NCI-H748 (cell line): Measurements from ENCODE around the gene OSBPL5.

Experiments used
- DNase-seq: peaks from one replicate; lab custom pipeline; 2025; ENCODE audit not compliant: unreplicated experiment; lab: John Stamatoyannopoulos, UW

OSBPL5 gene

DNA sequence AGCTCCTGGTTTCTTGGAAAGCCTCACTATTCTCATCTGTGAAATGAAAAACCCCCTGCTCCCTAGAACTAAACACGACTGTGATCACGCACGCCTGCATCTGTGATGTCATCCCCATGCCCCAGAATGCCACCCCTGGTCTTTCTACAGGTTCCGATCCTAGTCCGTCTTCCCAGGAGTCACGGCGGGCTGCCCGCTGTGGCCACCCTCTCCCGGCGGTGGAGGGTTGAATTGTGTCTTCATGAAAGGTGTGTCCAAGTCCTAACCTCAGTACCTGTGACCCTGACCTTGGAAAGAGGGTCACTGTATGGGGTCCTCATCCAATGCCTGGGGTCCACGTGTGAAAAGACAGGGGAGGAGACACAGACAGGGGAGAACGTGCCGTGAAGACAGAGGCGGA lies 14.4 kb downstream of the OSBPL5 start:
- no peak for DNase-seq

DNA sequence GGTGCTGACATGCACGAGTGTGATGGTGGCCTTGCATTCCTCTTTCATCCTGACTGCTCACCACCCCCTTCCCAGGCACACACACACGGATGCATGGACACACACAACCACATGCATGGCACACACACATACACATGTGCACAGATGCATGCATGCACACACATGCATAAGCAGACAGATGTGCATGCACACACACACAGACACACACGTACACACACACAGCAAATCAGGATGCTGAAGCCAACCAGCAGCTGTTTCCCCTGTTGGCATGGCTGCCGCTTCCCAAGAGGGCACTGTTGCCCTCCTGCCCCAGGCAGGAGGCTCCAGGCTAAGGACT lies 15.3 kb downstream of the OSBPL5 start:
- no peak for DNase-seq

DNA sequence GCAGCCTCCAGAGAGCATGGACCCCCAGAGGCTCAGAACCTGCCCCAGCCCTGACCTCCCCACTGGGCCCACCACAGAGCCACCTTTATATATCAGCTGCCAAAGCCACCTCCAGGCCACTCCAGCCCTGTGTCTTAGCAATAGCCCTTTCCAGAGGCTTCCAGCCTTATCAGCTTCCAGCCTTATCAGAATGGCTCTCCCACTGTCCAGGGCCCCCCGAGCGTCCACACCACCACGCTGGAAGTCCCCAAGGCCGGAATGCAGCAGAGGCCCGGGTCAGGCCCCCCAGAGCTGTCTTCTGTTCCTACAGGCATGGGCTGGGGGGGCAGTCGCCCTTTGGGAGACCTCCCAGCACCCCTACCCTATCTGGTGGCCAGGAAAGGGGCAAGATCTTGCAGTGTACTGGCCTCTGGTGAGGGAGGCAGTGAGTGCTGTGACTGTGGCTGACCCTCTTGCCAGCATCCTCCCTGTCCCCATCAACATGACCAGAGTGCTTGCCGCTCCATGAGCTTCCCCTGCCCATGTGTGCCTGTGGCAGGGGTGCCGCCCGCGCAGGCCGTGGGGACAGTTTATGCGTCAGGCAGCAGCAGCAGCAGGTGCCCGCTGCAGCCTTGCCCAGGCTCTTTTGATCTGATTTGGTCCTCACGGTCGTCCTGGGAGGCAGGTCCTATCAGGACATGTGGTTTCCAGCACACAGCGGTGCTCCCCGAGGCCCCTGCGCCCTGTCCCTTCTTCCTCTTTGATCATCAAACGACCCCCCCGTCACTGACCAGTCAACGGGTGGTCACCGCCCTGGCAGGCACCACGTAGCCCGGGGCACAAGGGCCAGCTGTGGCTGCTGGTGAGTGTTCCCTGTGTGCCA lies 15.9 kb downstream of the OSBPL5 start:
- DNase-seq = no peak

DNA sequence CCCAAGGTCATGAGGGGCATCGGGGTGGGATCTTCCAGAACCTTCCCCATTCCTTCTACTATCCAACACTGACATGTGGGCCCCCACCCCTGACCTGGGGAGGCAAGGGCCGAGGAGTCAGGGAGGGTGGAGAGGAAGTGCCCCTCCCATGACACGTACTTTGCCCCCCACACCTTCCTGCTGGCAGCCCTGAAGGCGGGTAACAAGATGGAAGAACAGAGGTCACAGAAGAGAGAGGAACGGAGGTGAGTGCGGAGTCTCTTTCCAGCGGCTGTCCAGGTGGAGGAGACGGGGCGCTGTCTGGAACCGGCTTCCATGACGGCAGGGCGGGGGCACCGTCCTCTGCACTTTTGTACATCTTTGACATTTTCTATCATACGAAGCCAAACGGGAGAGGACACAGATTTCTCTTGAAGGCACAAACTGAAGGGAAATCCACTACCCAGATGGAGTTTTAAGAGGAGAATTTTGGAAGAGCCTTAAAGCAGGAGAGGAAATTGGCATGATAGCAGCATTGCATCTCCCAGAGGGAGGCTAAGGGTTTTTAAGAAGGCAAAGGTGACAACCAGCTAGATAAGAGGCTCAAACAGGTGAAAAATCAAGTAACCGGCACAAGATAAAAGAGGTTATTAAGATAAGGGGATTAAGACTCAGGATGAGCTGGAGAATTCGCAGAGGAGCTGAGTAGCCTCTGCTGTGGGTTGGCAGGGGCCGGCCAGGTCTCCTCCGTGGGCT lies 16.7 kb downstream of the OSBPL5 start:
- no peak for DNase-seq

GRCh38 chr11:3147626-3148025 lies 17.5 kb downstream of the OSBPL5 start:
- no peak for DNase-seq

GRCh38 chr11:3147257-3147619 lies 17.9 kb downstream of the OSBPL5 start:
- no peak for DNase-seq

GRCh38 chr11:3146612-3147256 lies 18.4 kb downstream of the OSBPL5 start:
- DNase-seq = no peak

- DNase-seq = no peak
Observed at GRCh38 chr11:3145206-3145520, 19.9 kb downstream of the OSBPL5 start.

GRCh38 chr11:3144296-3145205 lies 20.6 kb downstream of the OSBPL5 start:
- no peak for DNase-seq

DNA sequence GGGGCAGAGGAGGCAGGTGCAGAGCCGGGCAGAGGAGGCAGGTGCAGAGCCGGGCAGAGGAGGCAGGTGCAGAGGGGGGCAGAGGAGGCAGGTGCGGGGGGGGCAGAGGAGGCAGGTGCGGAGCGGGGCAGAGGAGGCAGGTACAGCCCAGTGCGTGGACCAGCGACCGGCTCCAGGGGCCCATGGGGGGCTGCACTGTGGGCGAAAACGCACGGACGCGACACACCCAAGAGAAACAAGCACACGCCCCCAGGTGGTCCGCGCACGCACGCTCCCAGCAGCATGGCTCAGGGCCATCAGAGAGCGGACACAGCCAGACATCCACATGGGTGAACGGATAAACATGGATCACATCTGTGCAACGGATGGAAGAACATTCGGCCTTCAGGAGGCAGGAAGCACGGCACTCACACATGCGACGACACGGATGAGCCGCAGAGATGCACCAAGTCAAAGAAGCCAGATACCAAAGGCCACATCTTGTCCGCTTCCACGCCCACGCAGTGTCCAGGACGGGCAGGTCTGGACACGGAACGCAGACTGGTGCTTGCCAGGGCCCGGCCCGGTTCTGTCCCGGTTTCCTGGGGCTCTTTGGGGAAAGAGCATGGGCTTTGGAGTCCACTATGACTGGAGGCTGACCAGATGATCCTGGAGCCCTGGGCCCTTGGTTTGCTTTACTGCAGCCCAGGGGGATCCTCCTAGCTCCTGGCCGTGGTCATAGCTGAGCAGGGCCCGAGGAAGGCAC lies 21.8 kb downstream of the OSBPL5 start:
- DNase-seq = no peak

- no peak for DNase-seq
Observed at GRCh38 chr11:3140291-3140603, 24.9 kb downstream of the OSBPL5 start.

GRCh38 chr11:3139481-3140290 lies 25.4 kb downstream of the OSBPL5 start:
- no peak for DNase-seq

DNA sequence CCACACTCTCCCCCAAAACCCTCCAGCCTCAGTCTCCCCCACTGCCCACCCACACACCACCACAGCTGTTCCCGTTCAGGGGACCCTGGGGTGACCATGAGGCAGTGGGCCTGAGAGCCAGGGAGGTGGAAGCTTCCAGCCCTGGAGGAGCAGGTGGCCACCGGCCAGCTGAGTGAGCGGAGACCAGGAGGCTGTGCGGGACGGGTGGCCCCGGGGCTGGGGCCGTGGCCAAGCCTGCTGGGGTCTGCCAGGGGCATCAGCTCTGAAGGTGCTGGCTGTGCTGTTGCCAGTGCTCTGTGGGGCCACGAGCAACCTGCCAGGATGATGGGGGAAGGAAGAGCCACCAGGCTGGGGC lies 26.0 kb downstream of the OSBPL5 start:
- no peak for DNase-seq

GRCh38 chr11:3138178-3139085 lies 26.7 kb downstream of the OSBPL5 start:
- DNase-seq = no peak

DNA sequence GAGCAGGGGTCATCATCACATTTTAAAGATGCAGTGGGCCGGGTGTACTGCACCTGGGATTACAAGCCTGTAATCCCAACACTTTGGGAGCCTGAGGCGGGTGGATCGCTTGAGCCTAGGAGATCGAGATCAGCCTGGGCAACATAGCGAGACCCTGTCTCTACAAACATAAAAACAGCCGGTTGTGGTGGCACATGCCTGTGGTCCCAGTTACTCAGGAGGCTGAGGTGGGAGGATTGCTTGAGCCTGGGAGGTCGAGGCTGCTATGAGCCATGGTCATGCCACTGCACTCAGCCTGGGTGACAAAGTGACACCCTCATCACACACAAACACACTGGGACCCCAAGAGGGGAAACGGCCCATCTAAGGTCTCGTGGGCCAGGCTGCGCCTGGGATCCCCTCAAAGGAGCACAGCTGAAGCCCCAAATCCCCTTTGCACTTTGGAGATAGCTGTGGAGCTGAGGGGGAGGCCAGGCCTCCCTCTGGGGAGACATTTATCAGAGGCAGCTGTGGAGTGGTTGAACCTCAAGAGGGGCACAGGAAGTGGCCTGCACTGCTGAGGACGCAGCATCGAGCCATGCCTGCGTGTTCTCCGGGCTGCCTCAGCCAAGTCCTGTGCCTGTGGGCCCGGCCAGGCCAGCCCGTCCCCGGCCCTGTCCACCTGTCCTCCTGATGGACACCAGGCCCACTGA lies 27.5 kb downstream of the OSBPL5 start:
- no peak for DNase-seq

GRCh38 chr11:3136546-3137455 lies 28.3 kb downstream of the OSBPL5 start:
- DNase-seq = no peak
